ENCODE measurements around the gene TRPM1.
"Not testable (repeated sequence)": the region's sequence is repeated elsewhere in the genome, so short reads cannot be mapped to it uniquely, and the experiment has no call there.

The TRPM1 gene

GRCh38 chr15:31096563-31096962 lies 5.0 kb downstream of the TRPM1 start:
- Histone ChIP-seq H3K36me3 (ENCODE audit: insufficient read depth, low read length) (no peaks in the 10 kb centered on the region), H3K27me3 (ENCODE audit: insufficient read depth, low read length) (no peaks in the 10 kb centered on the region), H3K9ac (ENCODE audit: low read depth, low read length) (no peak overlapping the region), H3K4me1 (ENCODE audit: insufficient read depth, low read length) (peaks cover 14% of the 10 kb centered on the region), H3K9me3 (ENCODE audit: insufficient read depth, low read depth, low read length) (no peaks in the 10 kb centered on the region), H3K4me3 (ENCODE audit: low read length) (no peak overlapping the region), H3K27ac (ENCODE audit: low read depth, low read length) (no peak overlapping the region)
- 97% methylated on average over 5 of the region's 5 CpGs for WGBS

GRCh38 chr15:31091481-31091880 lies 10.0 kb downstream of the TRPM1 start:
- Histone ChIP-seq H3K4me3 (ENCODE audit: low read length) (no peak overlapping the region), H3K4me1 (ENCODE audit: insufficient read depth, low read length) (no peaks in the 10 kb centered on the region), H3K27ac (ENCODE audit: low read depth, low read length) (no peak overlapping the region), H3K36me3 (ENCODE audit: insufficient read depth, low read length) (no peaks in the 10 kb centered on the region), H3K9me3 (ENCODE audit: insufficient read depth, low read depth, low read length) (no peaks in the 10 kb centered on the region), H3K27me3 (ENCODE audit: insufficient read depth, low read length) (no peaks in the 10 kb centered on the region), H3K9ac (ENCODE audit: low read depth, low read length) (no peak overlapping the region)
- 91% methylated on average over 6 of the region's 6 CpGs for WGBS

- Histone ChIP-seq H3K27me3 (ENCODE audit: insufficient read depth, low read length) (no peaks in the 10 kb centered on the region), H3K9ac (ENCODE audit: low read depth, low read length) (no peak overlapping the region), H3K4me1 (ENCODE audit: insufficient read depth, low read length) (no peaks in the 10 kb centered on the region), H3K4me3 (ENCODE audit: low read length) (no peak overlapping the region), H3K27ac (ENCODE audit: low read depth, low read length) (no peak overlapping the region), H3K9me3 (ENCODE audit: insufficient read depth, low read depth, low read length) (no peaks in the 10 kb centered on the region), H3K36me3 (ENCODE audit: insufficient read depth, low read length) (no peaks in the 10 kb centered on the region)
- WGBS: 89% methylated on average over 3 of the region's 4 CpGs
Measured at GRCh38 chr15:31090766-31091165, 10.8 kb downstream of the TRPM1 start.

GRCh38 chr15:31089368-31090047 lies 12.0 kb downstream of the TRPM1 start:
- Histone ChIP-seq H3K4me1 (ENCODE audit: insufficient read depth, low read length) (no peaks in the 10 kb centered on the region), H3K27me3 (ENCODE audit: insufficient read depth, low read length) (no peaks in the 10 kb centered on the region), H3K36me3 (ENCODE audit: insufficient read depth, low read length) (no peaks in the 10 kb centered on the region), H3K4me3 (ENCODE audit: low read length) (no peak overlapping the region), H3K9ac (ENCODE audit: low read depth, low read length) (no peak overlapping the region), H3K27ac (ENCODE audit: low read depth, low read length) (no peak overlapping the region), H3K9me3 (ENCODE audit: insufficient read depth, low read depth, low read length) (no peaks in the 10 kb centered on the region)
- WGBS: 93% methylated on average over 17 of the region's 18 CpGs

GRCh38 chr15:31088672-31089367 lies 12.7 kb downstream of the TRPM1 start:
- Histone ChIP-seq H3K4me3 (ENCODE audit: low read length) (no peak overlapping the region), H3K36me3 (ENCODE audit: insufficient read depth, low read length) (no peaks in the 10 kb centered on the region), H3K9me3 (ENCODE audit: insufficient read depth, low read depth, low read length) (no peaks in the 10 kb centered on the region), H3K27ac (ENCODE audit: low read depth, low read length) (no peak overlapping the region), H3K9ac (ENCODE audit: low read depth, low read length) (no peak overlapping the region), H3K27me3 (ENCODE audit: insufficient read depth, low read length) (no peaks in the 10 kb centered on the region), H3K4me1 (ENCODE audit: insufficient read depth, low read length) (no peaks in the 10 kb centered on the region)
- WGBS: 95% methylated on average over 21 of the region's 21 CpGs

GRCh38 chr15:31088041-31088440 lies 13.5 kb downstream of the TRPM1 start:
- H3K27me3 ChIP-seq (ENCODE audit: insufficient read depth, low read length); H3K36me3 ChIP-seq (ENCODE audit: insufficient read depth, low read length); H3K27ac ChIP-seq (ENCODE audit: low read depth, low read length); H3K4me3 ChIP-seq (ENCODE audit: low read length); H3K9ac ChIP-seq (ENCODE audit: low read depth, low read length); H3K4me1 ChIP-seq (ENCODE audit: insufficient read depth, low read length); H3K9me3 ChIP-seq (ENCODE audit: insufficient read depth, low read depth, low read length): not testable (repeated sequence)
- WGBS: 83% methylated on average over 8 of the region's 8 CpGs

- Histone ChIP-seq H3K36me3 (ENCODE audit: insufficient read depth, low read length) (no peaks in the 10 kb centered on the region), H3K9ac (ENCODE audit: low read depth, low read length) (no peak overlapping the region), H3K4me1 (ENCODE audit: insufficient read depth, low read length) (peaks cover 4% of the 10 kb centered on the region), H3K4me3 (ENCODE audit: low read length) (no peak overlapping the region), H3K27ac (ENCODE audit: low read depth, low read length) (no peak overlapping the region), H3K27me3 (ENCODE audit: insufficient read depth, low read length) (no peaks in the 10 kb centered on the region), H3K9me3 (ENCODE audit: insufficient read depth, low read depth, low read length) (no peaks in the 10 kb centered on the region)
- WGBS: 93% methylated on average over 4 of the region's 4 CpGs
Measured at GRCh38 chr15:31086344-31086743, 15.2 kb downstream of the TRPM1 start.

GRCh38 chr15:31085359-31085758 lies 16.2 kb downstream of the TRPM1 start:
- H3K9ac ChIP-seq (ENCODE audit: low read depth, low read length): no peak overlapping the region
- no peak overlapping the region for H3K4me3 ChIP-seq (ENCODE audit: low read length)
- no peak overlapping the region for H3K27ac ChIP-seq (ENCODE audit: low read depth, low read length)
- WGBS: 94% methylated on average over 7 of the region's 7 CpGs
- H3K9me3 ChIP-seq (ENCODE audit: insufficient read depth, low read depth, low read length): no peaks in the 10 kb centered on the region
- no peaks in the 10 kb centered on the region for H3K36me3 ChIP-seq (ENCODE audit: insufficient read depth, low read length)
- H3K4me1 ChIP-seq (ENCODE audit: insufficient read depth, low read length): peaks cover 11% of the 10 kb centered on the region
- H3K27me3 ChIP-seq (ENCODE audit: insufficient read depth, low read length): no peaks in the 10 kb centered on the region

- Histone ChIP-seq H3K36me3 (ENCODE audit: insufficient read depth, low read length) (no peaks in the 10 kb centered on the region), H3K9ac (ENCODE audit: low read depth, low read length) (no peak overlapping the region), H3K27me3 (ENCODE audit: insufficient read depth, low read length) (no peaks in the 10 kb centered on the region), H3K4me3 (ENCODE audit: low read length) (no peak overlapping the region), H3K27ac (ENCODE audit: low read depth, low read length) (no peak overlapping the region), H3K9me3 (ENCODE audit: insufficient read depth, low read depth, low read length) (no peaks in the 10 kb centered on the region), H3K4me1 (ENCODE audit: insufficient read depth, low read length) (peaks cover 22% of the 10 kb centered on the region)
- 92% methylated on average over 6 of the region's 6 CpGs for WGBS
Measured at GRCh38 chr15:31084176-31084575, 17.3 kb downstream of the TRPM1 start.

GRCh38 chr15:31083370-31083780 lies 18.1 kb downstream of the TRPM1 start:
- Histone ChIP-seq H3K36me3 (ENCODE audit: insufficient read depth, low read length) (no peaks in the 10 kb centered on the region), H3K4me3 (ENCODE audit: low read length) (no peak overlapping the region), H3K27ac (ENCODE audit: low read depth, low read length) (no peak overlapping the region), H3K9me3 (ENCODE audit: insufficient read depth, low read depth, low read length) (no peaks in the 10 kb centered on the region), H3K4me1 (ENCODE audit: insufficient read depth, low read length) (peaks cover 30% of the 10 kb centered on the region), H3K27me3 (ENCODE audit: insufficient read depth, low read length) (no peaks in the 10 kb centered on the region), H3K9ac (ENCODE audit: low read depth, low read length) (no peak overlapping the region)
- WGBS: 91% methylated on average over 6 of the region's 6 CpGs

- Histone ChIP-seq H3K9ac (ENCODE audit: low read depth, low read length) (no peak overlapping the region), H3K36me3 (ENCODE audit: insufficient read depth, low read length) (no peaks in the 10 kb centered on the region), H3K27me3 (ENCODE audit: insufficient read depth, low read length) (no peaks in the 10 kb centered on the region), H3K9me3 (ENCODE audit: insufficient read depth, low read depth, low read length) (no peaks in the 10 kb centered on the region), H3K27ac (ENCODE audit: low read depth, low read length) (no peak overlapping the region), H3K4me1 (ENCODE audit: insufficient read depth, low read length) (peaks cover 35% of the 10 kb centered on the region), H3K4me3 (ENCODE audit: low read length) (no peak overlapping the region)
- 92% methylated on average over 11 of the region's 11 CpGs for WGBS
Measured at GRCh38 chr15:31082771-31083369, 18.7 kb downstream of the TRPM1 start.

All from HUES64 (cell line).